Tibial artery (tissue), 4 donors: ENCODE data around the gene NFATC1.

ENCODE experiments used
- DNase-seq, 2 donors: peaks; one replicate each; pipeline ENCODE4 v3.0.0-alpha.2; 2019
- H3K27ac ChIP-seq, 2 donors: fragments of 200-600 bp; sonication (generic) in 1 of 2; 1 replicate in 1 of 2; 2 replicates in 1 of 2; pipeline ENCODE4 v1.5.1; 2018 to 2019; ENCODE audit warnings: mild to moderate bottlenecking in 1 of 2
- H3K27me3 ChIP-seq, 2 donors: fragments of 200-600 bp; sonication (generic) in 1 of 2; one replicate each; pipeline versions ENCODE4 v1.5.1 to v1.6.0; 2016 to 2019
- H3K36me3 ChIP-seq, 3 donors: fragments of 200-600 bp; sonication (generic) in 2 of 3; one replicate each; pipeline ENCODE4 v1.5.1; 2016 to 2019; ENCODE audit warnings: mild to moderate bottlenecking in 2 of 3
- H3K4me1 ChIP-seq, 4 donors: fragments of 200-600 bp; sonication (generic) in 2 of 4; 1 replicate in 3 of 4; 2 replicates in 1 of 4; pipeline ENCODE4 v1.5.1; 2016 to 2019
- H3K4me3 ChIP-seq, 2 donors: fragments of 200-600 bp; sonication (generic) in 1 of 2; 1 replicate in 1 of 2; 2 replicates in 1 of 2; pipeline ENCODE4 v1.5.1; 2018 to 2019; ENCODE audit warnings: mild to moderate bottlenecking in 2 of 2
- H3K9me3 ChIP-seq, 3 donors: fragments of 200-600 bp; sonication (generic) in 1 of 3; one replicate each; pipeline ENCODE4 v1.5.1; 2016 to 2019
- intact Hi-C: fragments of 100-400 bp; cut with DNase I; formaldehyde crosslinking; loops from one replicate; pipeline ENCODE4 v1.15.0; 2023; ENCODE audit warnings: low total_unique reads
- TF ChIP-seq, protein P1 (sequence below), 2 experiments: fragments of 200-600 bp in 1 of 2; fragments of 450-650 bp in 1 of 2; IDR thresholded peaks; one replicate each; pipeline ENCODE4 v1.5.1; 2017 to 2019; ENCODE audit warnings: antibody characterized with exemption in 2 of 2, mild to moderate bottlenecking in 1 of 2, moderate library complexity in 1 of 2

Gene NFATC1

DNA sequence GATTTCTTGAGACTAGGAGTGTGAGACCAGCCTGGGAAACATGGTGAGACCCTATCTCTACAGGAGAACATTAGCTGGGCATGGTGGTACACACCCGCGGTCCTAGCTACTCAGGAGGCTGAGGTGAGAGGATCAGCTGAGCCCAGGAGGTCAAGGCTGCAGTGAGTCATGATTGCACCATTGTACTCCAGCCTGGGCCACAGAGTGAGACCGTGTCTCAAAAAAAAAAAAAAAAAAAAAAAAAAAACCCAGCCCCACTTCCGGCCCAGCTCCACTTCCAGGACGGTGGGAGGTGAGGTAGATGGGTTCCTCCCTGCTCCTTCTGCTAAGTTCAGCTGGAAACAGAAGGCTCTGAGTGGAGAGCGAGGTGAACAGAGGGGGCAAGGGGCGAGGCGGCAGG, 41.4 kb upstream of the NFATC1 start:
- Histone ChIP-seq H3K4me1 (no peaks in the 10 kb centered on the region), H3K27me3 (no peaks in the 10 kb centered on the region), H3K36me3 (peaks cover 11 to 56% (median 17%) of the 10 kb centered on the region in 3 donors), H3K4me3 (no peak overlapping the region), H3K27ac (no peak overlapping the region), H3K9me3 (no peaks in the 10 kb centered on the region)
- TF ChIP-seq, protein P1, sequence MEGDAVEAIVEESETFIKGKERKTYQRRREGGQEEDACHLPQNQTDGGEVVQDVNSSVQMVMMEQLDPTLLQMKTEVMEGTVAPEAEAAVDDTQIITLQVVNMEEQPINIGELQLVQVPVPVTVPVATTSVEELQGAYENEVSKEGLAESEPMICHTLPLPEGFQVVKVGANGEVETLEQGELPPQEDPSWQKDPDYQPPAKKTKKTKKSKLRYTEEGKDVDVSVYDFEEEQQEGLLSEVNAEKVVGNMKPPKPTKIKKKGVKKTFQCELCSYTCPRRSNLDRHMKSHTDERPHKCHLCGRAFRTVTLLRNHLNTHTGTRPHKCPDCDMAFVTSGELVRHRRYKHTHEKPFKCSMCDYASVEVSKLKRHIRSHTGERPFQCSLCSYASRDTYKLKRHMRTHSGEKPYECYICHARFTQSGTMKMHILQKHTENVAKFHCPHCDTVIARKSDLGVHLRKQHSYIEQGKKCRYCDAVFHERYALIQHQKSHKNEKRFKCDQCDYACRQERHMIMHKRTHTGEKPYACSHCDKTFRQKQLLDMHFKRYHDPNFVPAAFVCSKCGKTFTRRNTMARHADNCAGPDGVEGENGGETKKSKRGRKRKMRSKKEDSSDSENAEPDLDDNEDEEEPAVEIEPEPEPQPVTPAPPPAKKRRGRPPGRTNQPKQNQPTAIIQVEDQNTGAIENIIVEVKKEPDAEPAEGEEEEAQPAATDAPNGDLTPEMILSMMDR (IDR thresholded peaks at IDR 0.05), result no peak
- intact Hi-C loops, result no loop called here
- DNase-seq, result no peak

DNA sequence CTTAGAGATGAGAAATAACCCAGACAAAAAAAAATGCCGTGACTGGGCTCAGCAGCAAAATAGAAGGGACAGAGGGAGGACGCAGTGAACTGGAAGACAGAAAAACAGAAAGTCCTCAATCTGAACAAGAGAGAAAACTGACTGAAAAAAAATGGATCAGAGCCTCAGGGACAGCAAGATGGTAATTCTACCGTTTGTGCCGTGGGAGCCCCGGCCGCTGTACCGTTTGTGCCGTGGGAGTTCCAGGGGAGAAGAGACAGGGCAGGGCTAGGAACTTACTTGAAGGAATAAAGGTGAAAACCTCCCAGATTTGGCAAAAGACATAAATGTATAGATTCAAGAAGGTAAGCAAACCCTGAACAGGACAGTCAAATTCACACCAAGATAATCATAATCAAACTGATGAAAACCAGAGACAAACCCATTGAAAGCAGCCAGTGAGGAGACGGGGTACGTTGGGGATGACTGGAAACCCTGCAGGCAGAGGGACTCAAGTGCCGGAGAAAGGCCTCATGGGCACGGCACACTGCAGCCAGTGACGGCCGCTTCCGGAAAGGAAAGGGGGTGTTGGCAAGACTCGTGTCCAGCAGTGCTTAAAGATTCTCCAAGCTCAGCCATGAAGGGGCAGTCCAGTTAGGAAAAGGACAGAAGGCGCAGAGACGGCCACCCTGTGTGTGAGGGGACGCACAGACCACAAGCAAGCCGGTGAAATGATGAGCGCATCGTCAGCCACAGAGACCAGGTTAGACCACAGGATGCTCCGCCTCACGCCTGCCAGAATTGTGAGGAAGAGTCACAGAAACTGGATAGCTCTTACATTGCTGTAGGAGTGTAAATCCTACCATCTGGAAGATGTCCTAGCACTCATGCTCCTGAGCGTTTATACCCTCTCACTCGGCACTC, 40.0 kb upstream of the NFATC1 start:
- H3K36me3 ChIP-seq, result peaks cover 19 to 59% (median 19%) of the 10 kb centered on the region in 3 donors
- H3K27ac ChIP-seq, result no peak overlapping the region
- no peak for DNase-seq

DNA sequence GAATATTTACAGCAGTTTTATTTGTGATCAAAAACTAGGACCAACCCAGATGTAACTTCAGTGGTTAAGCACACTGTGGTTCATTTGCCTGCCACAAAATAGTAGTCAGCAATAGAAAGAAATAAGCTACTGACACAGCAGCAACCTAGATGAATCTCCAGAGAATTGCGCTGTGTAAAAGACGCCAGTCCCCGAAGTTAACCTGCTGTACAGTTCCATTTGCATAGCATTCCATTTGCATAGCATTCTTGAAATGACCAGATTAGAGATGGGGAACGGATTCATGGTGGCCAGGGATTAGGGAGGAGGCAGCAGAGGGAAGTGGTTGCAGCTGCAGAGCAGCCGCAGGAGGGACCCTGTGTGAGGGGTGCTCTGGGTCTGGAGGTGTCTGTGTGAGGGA, 39.3 kb upstream of the NFATC1 start:
- Histone ChIP-seq H3K27ac (no peak overlapping the region), H3K27me3 (no peaks in the 10 kb centered on the region), H3K4me1 (no peaks in the 10 kb centered on the region), H3K9me3 (no peaks in the 10 kb centered on the region), H3K4me3 (no peak overlapping the region), H3K36me3 (peaks cover 25 to 60% (median 27%) of the 10 kb centered on the region in 3 donors)
- TF ChIP-seq, protein P1 (IDR thresholded peaks at IDR 0.05), result no peak
- intact Hi-C loops, result no loop called here
- no peak for DNase-seq

More for the DNA sequence above, 40.0 kb upstream of the NFATC1 start:
- no peak overlapping the region for H3K4me3 ChIP-seq
- TF ChIP-seq, protein P1 (IDR thresholded peaks at IDR 0.05), result no peak
- intact Hi-C loops, result no loop called here
- no peaks in the 10 kb centered on the region for H3K4me1 ChIP-seq
- H3K27me3 ChIP-seq, result no peaks in the 10 kb centered on the region
- no peaks in the 10 kb centered on the region for H3K9me3 ChIP-seq

DNA sequence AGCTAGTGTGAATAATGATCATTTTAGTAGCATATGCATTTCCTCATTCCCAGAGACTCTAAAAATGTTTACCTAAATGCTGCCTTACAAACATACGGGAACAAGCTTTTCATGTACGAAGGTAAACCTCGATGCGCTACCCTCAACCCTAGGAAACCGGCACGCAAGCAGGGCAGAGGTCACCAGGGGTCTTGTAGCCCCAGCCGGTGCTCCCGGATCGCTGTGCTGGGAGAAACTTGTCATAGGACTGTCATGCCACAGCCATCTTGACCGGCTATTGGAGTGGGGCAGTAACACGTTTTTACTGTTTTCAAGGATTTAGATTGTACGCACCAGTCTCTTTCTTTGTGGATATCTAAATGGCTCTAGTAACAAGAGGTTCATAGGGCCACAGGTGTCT, 34.8 kb upstream of the NFATC1 start:
- peaks cover 35 to 60% (median 37%) of the 10 kb centered on the region in 3 donors for H3K36me3 ChIP-seq
- H3K9me3 ChIP-seq, result no peaks in the 10 kb centered on the region
- H3K27ac ChIP-seq, result no peak overlapping the region
- H3K27me3 ChIP-seq, result no peaks in the 10 kb centered on the region
- TF ChIP-seq, protein P1 (IDR thresholded peaks at IDR 0.05), result no peak
- no peak overlapping the region for H3K4me3 ChIP-seq
- no peak for DNase-seq
- no peaks in the 10 kb centered on the region for H3K4me1 ChIP-seq
- intact Hi-C loops, result no loop called here

DNA sequence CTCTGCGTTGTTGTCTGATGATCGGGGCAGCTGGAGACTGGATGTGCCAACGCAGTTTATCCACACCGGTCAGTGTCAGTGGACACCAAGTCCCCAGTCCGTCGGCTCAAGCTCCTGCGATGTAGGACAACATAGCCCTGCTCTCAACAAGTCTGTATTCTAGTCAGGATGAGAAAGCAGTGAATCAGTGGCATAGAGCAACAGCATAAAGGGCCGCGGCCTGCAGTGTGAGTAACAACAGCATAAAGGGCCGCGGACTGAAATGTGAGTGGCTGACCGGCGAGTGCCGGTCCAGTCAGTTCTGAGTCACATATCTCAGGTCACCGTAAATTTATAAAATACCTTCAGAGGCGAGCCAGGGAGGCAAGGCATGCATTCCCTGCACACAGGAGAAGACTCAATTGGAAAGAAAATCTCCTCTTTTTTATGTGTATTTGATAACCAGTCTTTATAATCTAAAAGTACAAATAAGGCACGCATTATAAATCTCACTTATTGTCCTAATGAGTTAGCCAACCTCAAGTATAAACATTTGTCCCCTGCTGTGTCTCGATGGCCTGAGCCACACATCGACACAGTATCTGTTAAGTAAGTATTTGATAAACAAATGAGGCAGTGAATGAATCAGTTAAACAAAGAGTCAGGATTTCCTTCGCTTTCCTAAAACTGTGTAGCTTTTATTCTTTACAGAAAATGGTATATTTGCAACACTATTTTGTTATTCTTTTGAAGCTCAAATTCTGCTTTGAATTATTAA, 33.8 kb upstream of the NFATC1 start:
- no peak for DNase-seq
- H3K36me3 ChIP-seq, result peaks cover 35 to 68% (median 37%) of the 10 kb centered on the region in 3 donors

More for the DNA sequence above, 33.8 kb upstream of the NFATC1 start:
- TF ChIP-seq, protein P1 (IDR thresholded peaks at IDR 0.05), result no peak
- H3K9me3 ChIP-seq, result no peaks in the 10 kb centered on the region
- H3K4me1 ChIP-seq, result no peaks in the 10 kb centered on the region
- intact Hi-C loops, result no loop called here
- H3K27me3 ChIP-seq, result no peaks in the 10 kb centered on the region
- H3K4me3 ChIP-seq, result no peak overlapping the region
- H3K27ac ChIP-seq, result no peak overlapping the region
